OCI-M2 (cell line): Measurements from ENCODE around the gene DCLK1.

Source experiments
- DNase-seq: peaks from one replicate; lab custom pipeline; 2025; ENCODE audit not compliant: unreplicated experiment; lab: John Stamatoyannopoulos, UW

DCLK1 gene

DNA sequence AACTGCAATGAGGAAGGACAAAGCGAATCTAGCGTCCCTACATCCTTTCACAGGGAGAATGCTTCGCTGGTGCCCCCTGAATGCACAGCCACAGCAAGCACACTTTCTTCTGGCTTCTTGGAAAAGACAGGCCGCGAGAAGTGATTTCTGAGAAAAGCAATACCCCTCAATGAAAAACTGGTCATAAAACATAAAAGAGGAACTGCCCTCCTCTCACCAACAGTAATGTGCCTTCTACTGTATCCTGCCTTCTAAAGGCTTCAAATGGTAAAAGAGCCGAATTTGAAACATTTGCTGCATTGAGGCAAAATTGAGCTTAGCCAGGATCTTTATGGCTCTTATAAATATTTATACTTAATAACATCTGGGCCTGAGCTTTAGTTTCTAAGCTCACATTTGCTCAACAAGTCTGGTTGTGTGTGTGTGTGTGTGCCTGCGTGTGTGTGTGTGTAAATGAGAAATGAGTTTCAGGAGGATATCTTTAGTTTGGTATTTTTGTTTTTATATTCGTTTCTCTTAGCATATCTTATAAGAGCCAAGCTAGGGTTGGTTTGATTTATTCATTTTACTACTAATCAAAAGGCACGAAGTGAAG, 408.6 kb downstream of the DCLK1 start:
- no peak for DNase-seq

DNA sequence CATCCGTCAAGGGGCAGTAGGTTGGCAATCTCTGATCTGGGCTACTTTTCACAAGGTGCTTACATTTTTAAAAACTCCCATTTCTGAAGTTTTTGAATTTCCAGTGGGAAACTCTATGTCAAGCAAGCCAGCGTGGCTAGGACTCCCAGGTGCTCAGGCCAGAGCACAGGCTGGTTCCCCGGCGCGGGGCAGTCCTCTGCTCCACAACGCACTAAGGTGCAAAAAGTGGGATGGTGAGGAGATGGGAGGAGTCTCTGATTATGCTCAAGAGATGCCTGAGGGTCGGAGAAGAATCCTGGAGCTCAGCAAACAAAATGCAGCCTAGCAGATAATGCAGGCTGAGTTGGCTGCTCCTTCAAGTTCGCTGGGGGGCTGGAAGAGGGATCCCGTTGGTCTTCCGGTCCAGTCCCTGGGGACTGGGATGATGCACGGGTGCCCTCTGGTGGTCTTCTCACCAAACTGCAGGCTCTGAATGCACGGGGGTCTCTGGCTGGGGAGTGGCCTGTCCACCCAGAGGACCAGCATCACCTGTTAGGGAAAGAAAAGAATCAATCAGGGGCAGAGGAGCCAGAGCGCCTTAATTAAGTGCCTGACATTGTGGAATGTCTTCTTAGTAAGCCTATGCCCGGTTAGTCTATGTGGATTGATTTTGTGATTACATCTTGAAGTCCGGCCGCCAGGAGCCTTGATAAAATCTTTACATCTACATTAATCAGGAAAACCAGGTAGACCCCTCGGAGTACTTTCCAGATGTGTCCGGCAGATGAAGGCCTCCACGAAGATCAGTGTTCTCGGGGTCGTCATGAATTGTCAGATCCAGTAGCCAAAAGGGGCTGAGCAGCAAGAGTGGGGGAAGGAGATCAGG, 410.3 kb downstream of the DCLK1 start:
- DNase-seq, result peak; percentile 52

DNA sequence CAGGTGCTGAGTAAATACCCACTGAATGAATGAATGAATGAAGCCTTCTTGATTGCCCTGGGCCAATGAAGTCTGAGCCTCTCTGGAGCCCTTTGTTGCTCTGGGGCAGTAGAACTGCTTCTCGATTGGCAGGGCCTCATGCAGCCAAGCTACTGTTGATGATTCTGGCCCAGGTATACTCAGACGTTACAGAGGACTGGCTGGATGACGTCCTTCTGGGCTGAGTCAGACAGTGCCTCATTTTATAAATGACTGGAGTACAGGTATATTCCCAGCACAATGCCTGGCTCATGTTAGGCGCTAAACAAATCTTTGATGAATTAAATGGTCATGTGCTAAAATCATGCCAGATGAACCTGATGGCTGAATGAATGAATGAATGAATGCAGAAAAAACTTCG, 410.9 kb downstream of the DCLK1 start:
- DNase-seq, result no peak
